ENCODE results near the gene FHOD3.

- no peak for TF ChIP-seq CTCF (conservative IDR thresholded peaks at IDR 0.05 in 1 of 2, IDR thresholded peaks at IDR 0.05 in 1 of 2; ENCODE audit: extremely low read depth in 1 of 2, insufficient read depth in 1 of 2, low read depth in 1 of 2, low read length in 2 of 2)
- no peak for TF ChIP-seq EZH2 (IDR thresholded peaks at IDR 0.05; ENCODE audit: borderline replicate concordance, low read length)
Observed at GRCh38 chr18:36814994-36815393, 517.5 kb downstream of the FHOD3 start.

All from mammary epithelial cell (primary cell).